Rectal smooth muscle tissue (tissue), 1 donor: ENCODE results near the gene CASKIN2.
A peak's percentile ranks its signal among the peaks of the same experiment; 100 is the strongest.
"Not testable (repeated sequence)": the region's sequence is repeated elsewhere in the genome, so short reads cannot be mapped to it uniquely, and the experiment has no call there.

Experiments
- H3K27ac ChIP-seq: one replicate; pipeline ENCODE4 v1.7.0; 2013; ENCODE audit warnings: low read depth, low read length, inconsistent platforms
- H3K27me3 ChIP-seq: one replicate; pipeline ENCODE4 v1.7.0; 2013; ENCODE audit warnings: low read length; ENCODE audit not compliant: control insufficient read depth, insufficient read depth
- H3K36me3 ChIP-seq: one replicate; pipeline ENCODE4 v1.7.0; 2013; ENCODE audit warnings: low read length; ENCODE audit not compliant: control insufficient read depth, insufficient read depth
- H3K4me1 ChIP-seq: one replicate; pipeline ENCODE4 v1.7.0; 2013; ENCODE audit warnings: low read length; ENCODE audit not compliant: control insufficient read depth, insufficient read depth
- H3K4me3 ChIP-seq: one replicate; pipeline ENCODE4 v1.7.0; 2013; ENCODE audit warnings: low read length
- H3K9ac ChIP-seq: one replicate; pipeline ENCODE4 v1.7.0; 2013; ENCODE audit warnings: low read length

CASKIN2 gene

GRCh38 chr17:75524269-75524969, 9.1 kb upstream of the CASKIN2 start:
- no peak overlapping the region for H3K27ac ChIP-seq
- no peaks in the 10 kb centered on the region for H3K36me3 ChIP-seq
- H3K27me3 ChIP-seq, result no peaks in the 10 kb centered on the region
- peaks cover 2% of the 10 kb centered on the region for H3K4me1 ChIP-seq
- no peak overlapping the region for H3K9ac ChIP-seq
- H3K4me3 ChIP-seq, result peak overlapping the region; percentile 77

GRCh38 chr17:75523647-75524046, 8.3 kb upstream of the CASKIN2 start:
- H3K27me3 ChIP-seq, result no peaks in the 10 kb centered on the region
- H3K36me3 ChIP-seq, result no peaks in the 10 kb centered on the region
- H3K9ac ChIP-seq, result no peak overlapping the region
- peaks cover 2% of the 10 kb centered on the region for H3K4me1 ChIP-seq
- no peak overlapping the region for H3K4me3 ChIP-seq
- H3K27ac ChIP-seq, result no peak overlapping the region

GRCh38 chr17:75521951-75522727, 6.8 kb upstream of the CASKIN2 start:
- Histone ChIP-seq H3K27ac (no peak overlapping the region), H3K9ac (no peak overlapping the region), H3K36me3 (no peaks in the 10 kb centered on the region), H3K4me3 (no peak overlapping the region), H3K4me1 (peaks cover 6% of the 10 kb centered on the region), H3K27me3 (no peaks in the 10 kb centered on the region)

- H3K4me3 ChIP-seq, result no peak overlapping the region
- H3K27ac ChIP-seq, result no peak overlapping the region
- H3K4me1 ChIP-seq, result peaks cover 6% of the 10 kb centered on the region
- H3K9ac ChIP-seq, result no peak overlapping the region
- no peaks in the 10 kb centered on the region for H3K36me3 ChIP-seq
- no peaks in the 10 kb centered on the region for H3K27me3 ChIP-seq
Measured at GRCh38 chr17:75521290-75521689, 6.0 kb upstream of the CASKIN2 start.

- H3K27me3 ChIP-seq, H3K4me1 ChIP-seq, H3K4me3 ChIP-seq, H3K36me3 ChIP-seq, H3K9ac ChIP-seq, H3K27ac ChIP-seq: not testable (repeated sequence)
Measured at GRCh38 chr17:75520413-75520812, 5.1 kb upstream of the CASKIN2 start.

GRCh38 chr17:75518983-75519537, 3.7 kb upstream of the CASKIN2 start:
- Histone ChIP-seq H3K27ac (no peak overlapping the region), H3K4me1 (peaks cover 6% of the 10 kb centered on the region)

GRCh38 chr17:75518201-75518600, 2.9 kb upstream of the CASKIN2 start:
- Histone ChIP-seq H3K27me3 (no peaks in the 10 kb centered on the region), H3K4me3 (no peak overlapping the region), H3K27ac (no peak overlapping the region), H3K4me1 (peaks cover 14% of the 10 kb centered on the region), H3K9ac (no peak overlapping the region), H3K36me3 (no peaks in the 10 kb centered on the region)

More at GRCh38 chr17:75518983-75519537, 3.7 kb upstream of the CASKIN2 start:
- no peaks in the 10 kb centered on the region for H3K27me3 ChIP-seq
- no peak overlapping the region for H3K9ac ChIP-seq
- no peaks in the 10 kb centered on the region for H3K36me3 ChIP-seq
- H3K4me3 ChIP-seq, result no peak overlapping the region

- Histone ChIP-seq H3K4me1 (peaks cover 17% of the 10 kb centered on the region), H3K27me3 (no peaks in the 10 kb centered on the region), H3K27ac (no peak overlapping the region), H3K4me3 (peak overlapping the region; percentile 76), H3K36me3 (no peaks in the 10 kb centered on the region), H3K9ac (no peak overlapping the region)
Measured at GRCh38 chr17:75517297-75517865, 2.0 kb upstream of the CASKIN2 start.

- Histone ChIP-seq H3K4me3 (peak overlapping the region; percentile 76), H3K27ac (no peak overlapping the region), H3K9ac (no peak overlapping the region), H3K4me1 (peaks cover 20% of the 10 kb centered on the region), H3K36me3 (no peaks in the 10 kb centered on the region), H3K27me3 (no peaks in the 10 kb centered on the region)
Measured at GRCh38 chr17:75516619-75517296, 1.4 kb upstream of the CASKIN2 start.

GRCh38 chr17:75516255-75516618, 900 bp upstream of the CASKIN2 start, which contains the start of gene TSEN54:
TSS of gene TSEN54 (plus strand) at chr17:75516528. CDS start at chr17:75516561, 33 bp downstream.
- peak within 1 kb of the TSS; percentile 71 for H3K27ac ChIP-seq
- H3K4me3 ChIP-seq, result peak within 1 kb of the TSS; percentile 79
- no peaks in the 10 kb centered on the region for H3K27me3 ChIP-seq
- peaks cover 21% of the 10 kb centered on the region for H3K4me1 ChIP-seq
- no peaks in the 10 kb centered on the region for H3K36me3 ChIP-seq
- no peak within 1 kb of the TSS for H3K9ac ChIP-seq

- H3K27me3 ChIP-seq, result no peaks in the 10 kb centered on the region
- peaks cover 3% of the 10 kb centered on the region for H3K36me3 ChIP-seq
- peak overlapping the region; percentile 79 for H3K4me3 ChIP-seq
- peaks cover 21% of the 10 kb centered on the region for H3K4me1 ChIP-seq
- H3K9ac ChIP-seq, result peak overlapping the region; percentile 19
- H3K27ac ChIP-seq, result peak overlapping the region; percentile 76
Measured at GRCh38 chr17:75514919-75515495, 330 bp downstream of the CASKIN2 start.
